Hypothalamus (tissue), 51 donors: ENCODE measurements around the gene HCN4.
"Not testable (repeated sequence)": the region's sequence is repeated elsewhere in the genome, so short reads cannot be mapped to it uniquely, and the experiment has no call there.

ENCODE experiments used
- DNase-seq, 51 donors: peaks; one replicate each; lab custom pipeline; 2025; lab: John Stamatoyannopoulos, UW

HCN4 gene

GRCh38 chr15:73305331-73306211, 63.2 kb downstream of the HCN4 start:
- peak in 22 of 51 donors; percentile 7 to 39 (median 19) for DNase-seq

GRCh38 chr15:73303636-73304035, 65.1 kb downstream of the HCN4 start:
- DNase-seq = no peak

GRCh38 chr15:73300286-73300685, 68.5 kb downstream of the HCN4 start:
- not testable (repeated sequence) for DNase-seq

GRCh38 chr15:73298522-73299245, 70.1 kb downstream of the HCN4 start:
- DNase-seq = no peak

- DNase-seq = no peak
Observed at GRCh38 chr15:73296609-73297353, 72.0 kb downstream of the HCN4 start.

GRCh38 chr15:73295630-73296286, 73.0 kb downstream of the HCN4 start:
- DNase-seq = no peak

GRCh38 chr15:73293773-73294172, 75.0 kb downstream of the HCN4 start:
- no peak for DNase-seq

- no peak for DNase-seq
Observed at GRCh38 chr15:73291441-73291840, 77.3 kb downstream of the HCN4 start.

- no peak for DNase-seq
Observed at GRCh38 chr15:73287019-73287418, 81.7 kb downstream of the HCN4 start.

GRCh38 chr15:73286311-73286710, 82.4 kb downstream of the HCN4 start:
- no peak for DNase-seq

- DNase-seq = no peak
Observed at GRCh38 chr15:73284090-73284716, 84.6 kb downstream of the HCN4 start.

GRCh38 chr15:73283366-73283962, 85.3 kb downstream of the HCN4 start:
- DNase-seq = no peak

- no peak for DNase-seq
Observed at GRCh38 chr15:73282567-73283365, 86.0 kb downstream of the HCN4 start.

- DNase-seq = no peak
Observed at GRCh38 chr15:73275862-73276261, 92.9 kb downstream of the HCN4 start.

- peak in 31 of 51 donors; percentile 3 to 71 (median 25) for DNase-seq
Observed at GRCh38 chr15:73273181-73274002, 95.4 kb downstream of the HCN4 start.

- DNase-seq = no peak
Observed at GRCh38 chr15:73270366-73271097, 98.2 kb downstream of the HCN4 start.
